Effector memory CD8-positive, alpha-beta T cell (primary cell): ENCODE results near the gene PUSL1.

Experiments used
- ATAC-seq: fragments of 150-1000 bp; cut with Tn5 transposase; replicated peaks from 2 replicates; pipeline ENCODE4 v1.10.0; 2021; ENCODE audit warnings: mild to moderate bottlenecking, moderate library complexity
- DNase-seq, 3 experiments: peaks; one replicate each; pipeline ENCODE4 v3.0.0; 2021
- H3K27ac Mint-ChIP-seq, 2 donors: one replicate each; pipeline ENCODE4 v1.8.0; 2022; ENCODE audit warnings: mild to moderate bottlenecking in 2 of 2, mixed read lengths in 2 of 2, moderate library complexity in 2 of 2
- H3K27me3 Mint-ChIP-seq, 2 donors: one replicate each; pipeline ENCODE4 v1.8.0; 2022; ENCODE audit warnings: mixed read lengths in 2 of 2
- H3K36me3 Mint-ChIP-seq: one replicate; pipeline ENCODE4 v1.8.0; 2022; ENCODE audit warnings: mild to moderate bottlenecking, moderate library complexity, mixed read lengths; ENCODE audit not compliant: insufficient read depth
- H3K4me1 Mint-ChIP-seq, 2 donors: one replicate each; pipeline ENCODE4 v1.8.0; 2022; ENCODE audit warnings: low read depth in 2 of 2, mixed read lengths in 2 of 2
- H3K4me3 Mint-ChIP-seq, 2 donors: one replicate each; pipeline ENCODE4 v1.8.0; 2022; ENCODE audit warnings: mild to moderate bottlenecking in 2 of 2, mixed read lengths in 2 of 2, moderate library complexity in 2 of 2
- H3K9me3 Mint-ChIP-seq, 2 donors: one replicate each; pipeline ENCODE4 v1.8.0; 2022; ENCODE audit warnings: mixed read lengths in 2 of 2

PUSL1 gene

GRCh38 chr1:1332031-1332755 lies 23.8 kb downstream of the PUSL1 start:
- no peak overlapping the region for H3K27ac Mint-ChIP-seq
- H3K36me3 Mint-ChIP-seq = peaks cover 17% of the 10 kb centered on the region
- peaks cover 0 to 9% of the 10 kb centered on the region in 2 donors for H3K4me1 Mint-ChIP-seq
- no peaks in the 10 kb centered on the region for H3K9me3 Mint-ChIP-seq
- DNase-seq = no peak
- H3K4me3 Mint-ChIP-seq = no peak overlapping the region
- no peaks in the 10 kb centered on the region for H3K27me3 Mint-ChIP-seq
- ATAC-seq = no peak

- Mint-ChIP-seq H3K27me3 (no peaks in the 10 kb centered on the region), H3K36me3 (peaks cover 18% of the 10 kb centered on the region), H3K4me3 (no peak overlapping the region), H3K9me3 (no peaks in the 10 kb centered on the region), H3K27ac (no peak overlapping the region), H3K4me1 (peaks cover 0 to 5% of the 10 kb centered on the region in 2 donors)
- DNase-seq (no peak), ATAC-seq (no peak)
Observed at GRCh38 chr1:1332774-1333480, 24.5 kb downstream of the PUSL1 start.

- no peak for DNase-seq
- H3K4me1 Mint-ChIP-seq = peaks cover 0 to 5% of the 10 kb centered on the region in 2 donors
- peaks cover 15% of the 10 kb centered on the region for H3K36me3 Mint-ChIP-seq
- H3K4me3 Mint-ChIP-seq = no peak overlapping the region
- no peak overlapping the region for H3K27ac Mint-ChIP-seq
- no peaks in the 10 kb centered on the region for H3K9me3 Mint-ChIP-seq
- H3K27me3 Mint-ChIP-seq = no peaks in the 10 kb centered on the region
- ATAC-seq = no peak
Observed at GRCh38 chr1:1333551-1334241, 25.3 kb downstream of the PUSL1 start.

- DNase-seq (no peak), ATAC-seq (no peak)
- no peaks in the 10 kb centered on the region for H3K27me3 Mint-ChIP-seq
- H3K27ac Mint-ChIP-seq = no peak overlapping the region
- H3K4me3 Mint-ChIP-seq = no peak overlapping the region
- H3K36me3 Mint-ChIP-seq = peaks cover 19% of the 10 kb centered on the region
- H3K9me3 Mint-ChIP-seq = no peaks in the 10 kb centered on the region
- peaks cover 0 to 2% of the 10 kb centered on the region in 2 donors for H3K4me1 Mint-ChIP-seq
Observed at GRCh38 chr1:1334835-1335234, 26.4 kb downstream of the PUSL1 start.

- H3K27ac Mint-ChIP-seq = no peak overlapping the region
- peaks cover 23% of the 10 kb centered on the region for H3K36me3 Mint-ChIP-seq
- H3K27me3 Mint-ChIP-seq = no peaks in the 10 kb centered on the region
- ATAC-seq (no peak), DNase-seq (no peak)
- H3K4me1 Mint-ChIP-seq = no peaks in the 10 kb centered on the region
- no peaks in the 10 kb centered on the region for H3K9me3 Mint-ChIP-seq
- H3K4me3 Mint-ChIP-seq = no peak overlapping the region
Observed at GRCh38 chr1:1335283-1335682, 26.9 kb downstream of the PUSL1 start.

- no peaks in the 10 kb centered on the region for H3K27me3 Mint-ChIP-seq
- H3K4me1 Mint-ChIP-seq = no peaks in the 10 kb centered on the region
- no peak for ATAC-seq
- H3K4me3 Mint-ChIP-seq = no peak overlapping the region
- H3K27ac Mint-ChIP-seq = no peak overlapping the region
- no peaks in the 10 kb centered on the region for H3K9me3 Mint-ChIP-seq
- peaks cover 25% of the 10 kb centered on the region for H3K36me3 Mint-ChIP-seq
- DNase-seq = no peak
Observed at GRCh38 chr1:1335792-1336248, 27.4 kb downstream of the PUSL1 start.

GRCh38 chr1:1336446-1336845 lies 28.0 kb downstream of the PUSL1 start:
- H3K4me1 Mint-ChIP-seq = no peaks in the 10 kb centered on the region
- no peak overlapping the region for H3K27ac Mint-ChIP-seq
- ATAC-seq (no peak), DNase-seq (no peak)
- H3K9me3 Mint-ChIP-seq = no peaks in the 10 kb centered on the region
- peaks cover 25% of the 10 kb centered on the region for H3K36me3 Mint-ChIP-seq
- no peak overlapping the region for H3K4me3 Mint-ChIP-seq
- H3K27me3 Mint-ChIP-seq = no peaks in the 10 kb centered on the region

- Mint-ChIP-seq H3K27ac (no peak overlapping the region), H3K9me3 (no peaks in the 10 kb centered on the region), H3K36me3 (peaks cover 25% of the 10 kb centered on the region), H3K27me3 (no peaks in the 10 kb centered on the region), H3K4me1 (no peaks in the 10 kb centered on the region), H3K4me3 (no peak overlapping the region)
- no peak for ATAC-seq
- no peak for DNase-seq
Observed at GRCh38 chr1:1336931-1337792, 28.8 kb downstream of the PUSL1 start.

GRCh38 chr1:1337793-1338147 lies 29.4 kb downstream of the PUSL1 start:
- peak; percentile 40 for ATAC-seq
- Mint-ChIP-seq H3K36me3 (peaks cover 22% of the 10 kb centered on the region), H3K4me3 (no peak overlapping the region), H3K4me1 (no peaks in the 10 kb centered on the region), H3K27ac (no peak overlapping the region), H3K9me3 (no peaks in the 10 kb centered on the region), H3K27me3 (no peaks in the 10 kb centered on the region)
- DNase-seq = no peak

- Mint-ChIP-seq H3K27me3 (no peaks in the 10 kb centered on the region), H3K9me3 (no peaks in the 10 kb centered on the region), H3K36me3 (peaks cover 24% of the 10 kb centered on the region), H3K4me3 (no peak overlapping the region), H3K4me1 (peaks cover 0 to 1% of the 10 kb centered on the region in 2 donors), H3K27ac (no peak overlapping the region)
- no peak for DNase-seq
- no peak for ATAC-seq
Observed at GRCh38 chr1:1338278-1338677, 29.9 kb downstream of the PUSL1 start.

GRCh38 chr1:1340185-1340584 lies 31.8 kb downstream of the PUSL1 start:
- ATAC-seq = no peak
- Mint-ChIP-seq H3K27ac (no peak overlapping the region), H3K27me3 (no peaks in the 10 kb centered on the region), H3K9me3 (no peaks in the 10 kb centered on the region), H3K4me3 (no peak overlapping the region), H3K4me1 (peaks cover 0 to 6% of the 10 kb centered on the region in 2 donors), H3K36me3 (peaks cover 19% of the 10 kb centered on the region)
- no peak for DNase-seq

- H3K4me3 Mint-ChIP-seq = no peak overlapping the region
- no peak for DNase-seq
- H3K27ac Mint-ChIP-seq = no peak overlapping the region
- H3K4me1 Mint-ChIP-seq = peaks cover 0 to 6% of the 10 kb centered on the region in 2 donors
- H3K27me3 Mint-ChIP-seq = no peaks in the 10 kb centered on the region
- no peak for ATAC-seq
- H3K9me3 Mint-ChIP-seq = no peaks in the 10 kb centered on the region
- H3K36me3 Mint-ChIP-seq = peaks cover 19% of the 10 kb centered on the region
Observed at GRCh38 chr1:1340791-1341548, 32.6 kb downstream of the PUSL1 start.
